Progenitor cell of endocrine pancreas (in vitro differentiated cells): ENCODE data around the gene LOXHD1. TPM values are rescaled to one million over a fixed set of nuclear protein-coding genes. Genes with fewer than 3 reads are reported as not detected.

Experiments
- DNase-seq: peaks from one replicate; pipeline ENCODE4 v3.0.0; 2021; ENCODE audit warnings: low spot score; ENCODE audit not compliant: unreplicated experiment
- H3K27ac Mint-ChIP-seq: 2 replicates; pipeline ENCODE4 v1.8.0; 2021; ENCODE audit warnings: mild to moderate bottlenecking, moderate library complexity, mixed read lengths
- H3K27me3 Mint-ChIP-seq: 2 replicates; pipeline ENCODE4 v1.8.0; 2021; ENCODE audit warnings: mixed read lengths
- H3K36me3 Mint-ChIP-seq: 2 replicates; pipeline ENCODE4 v1.8.0; 2022; ENCODE audit warnings: mixed read lengths; ENCODE audit not compliant: insufficient read depth
- H3K4me1 Mint-ChIP-seq: 2 replicates; pipeline ENCODE4 v1.8.0; 2021; ENCODE audit warnings: low read depth, mixed read lengths
- H3K4me3 Mint-ChIP-seq: 2 replicates; pipeline ENCODE4 v1.8.0; 2021; ENCODE audit warnings: low read depth, mild to moderate bottlenecking, moderate library complexity, mixed read lengths
- H3K9me3 Mint-ChIP-seq: 2 replicates; pipeline ENCODE4 v1.8.0; 2021; ENCODE audit warnings: low read depth, mixed read lengths
- CTCF ChIP-seq: fragments of 200-600 bp; sonication (generic); IDR thresholded peaks from one replicate; pipeline ENCODE4 v1.5.0; 2021; ENCODE audit warnings: antibody characterized with exemption, mild to moderate bottlenecking; ENCODE audit not compliant: unreplicated experiment
- total RNA-seq: library from RNA; stranded (reverse); gene quantifications from 2 replicates; pipeline ENCODE4 v1.2.1, GENCODE V29; 2021

LOXHD1 gene
- total RNA-seq, 1 donor from 2014 or later: 0.36 TPM

- no peaks in the 10 kb centered on the region for H3K9me3 Mint-ChIP-seq
- H3K4me1 Mint-ChIP-seq: peaks cover 9% of the 10 kb centered on the region
- no peak overlapping the region for H3K4me3 Mint-ChIP-seq
- H3K27ac Mint-ChIP-seq: no peak overlapping the region
- no peaks in the 10 kb centered on the region for H3K27me3 Mint-ChIP-seq
- DNase-seq: no peak
- no peak for TF ChIP-seq CTCF
- peaks cover 2% of the 10 kb centered on the region for H3K36me3 Mint-ChIP-seq
These were observed 227.9 kb downstream of the LOXHD1 start for GRCh38 chr18:46429130-46429529.

GRCh38 chr18:46428368-46428767 is 228.7 kb downstream of the LOXHD1 start:
- H3K36me3 Mint-ChIP-seq: no peaks in the 10 kb centered on the region
- TF ChIP-seq CTCF: no peak

GRCh38 chr18:46427216-46427995 is 229.6 kb downstream of the LOXHD1 start:
- Mint-ChIP-seq H3K36me3 (no peaks in the 10 kb centered on the region), H3K27me3 (no peaks in the 10 kb centered on the region), H3K27ac (no peak overlapping the region), H3K9me3 (no peaks in the 10 kb centered on the region), H3K4me3 (no peak overlapping the region), H3K4me1 (peaks cover 10% of the 10 kb centered on the region)
- DNase-seq: no peak
- TF ChIP-seq CTCF: no peak

More at GRCh38 chr18:46428368-46428767, 228.7 kb downstream of the LOXHD1 start:
- no peak overlapping the region for H3K4me3 Mint-ChIP-seq
- H3K27ac Mint-ChIP-seq: no peak overlapping the region
- H3K4me1 Mint-ChIP-seq: peaks cover 10% of the 10 kb centered on the region
- no peaks in the 10 kb centered on the region for H3K27me3 Mint-ChIP-seq
- H3K9me3 Mint-ChIP-seq: no peaks in the 10 kb centered on the region
- no peak for DNase-seq

Other genes with a start within 250 kb of the LOXHD1 start
- 5.3 and 6.0 TPM in 2 replicates for gene ST8SIA5, start 99.8 kb upstream of the LOXHD1 start, total RNA-seq